Activated CD4-positive, CD25-positive, alpha-beta regulatory T cell treated with anti-CD3 and anti-CD28 coated beads, Interleukin-2, amount 50 U/mL, for 24 hours (primary cell): ENCODE results near the gene PTPRN2.
"Not testable (repeated sequence)": the region's sequence is repeated elsewhere in the genome, so short reads cannot be mapped to it uniquely, and the experiment has no call there.

Experiments used
- ATAC-seq, 2 donors: fragments of 150-1000 bp; cut with Tn5 transposase; one replicate each; pipeline ENCODE4 v1.10.0; 2021; ENCODE audit warnings: mild to moderate bottlenecking in 1 of 2, moderate library complexity in 1 of 2

PTPRN2 gene

DNA sequence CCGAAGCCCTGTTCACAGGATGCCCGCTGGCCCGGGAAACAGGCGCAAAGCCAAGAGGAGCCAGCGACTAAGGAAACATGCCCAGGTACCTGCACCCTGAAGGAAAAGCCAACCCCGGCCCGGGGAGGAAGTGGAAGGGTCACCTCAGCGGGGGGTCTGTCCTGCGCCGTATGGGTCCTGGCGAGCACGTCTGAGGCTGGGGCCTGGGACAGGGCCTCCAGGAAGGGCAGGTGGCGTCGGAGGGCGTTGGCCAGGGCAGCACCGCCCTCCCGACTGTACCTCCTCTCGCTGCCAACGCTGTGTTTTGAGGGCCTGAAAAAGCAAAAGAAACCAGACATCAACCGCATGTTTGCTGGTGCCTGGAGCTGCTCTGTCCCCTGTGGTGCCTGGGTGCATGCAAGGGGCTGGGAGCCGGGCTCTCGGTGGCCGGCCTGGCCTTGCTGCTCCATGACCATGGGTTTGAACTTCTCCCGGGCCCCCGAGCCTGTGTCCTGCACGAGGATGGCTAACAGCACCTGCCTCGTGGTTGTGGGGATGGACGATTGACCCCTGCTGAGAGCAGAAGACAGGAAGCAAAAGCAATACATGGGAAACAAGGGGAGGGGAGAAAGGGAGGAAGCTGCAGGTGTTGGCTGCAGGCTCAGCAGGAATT, 395.3 kb downstream of the PTPRN2 start:
- no peak for ATAC-seq

DNA sequence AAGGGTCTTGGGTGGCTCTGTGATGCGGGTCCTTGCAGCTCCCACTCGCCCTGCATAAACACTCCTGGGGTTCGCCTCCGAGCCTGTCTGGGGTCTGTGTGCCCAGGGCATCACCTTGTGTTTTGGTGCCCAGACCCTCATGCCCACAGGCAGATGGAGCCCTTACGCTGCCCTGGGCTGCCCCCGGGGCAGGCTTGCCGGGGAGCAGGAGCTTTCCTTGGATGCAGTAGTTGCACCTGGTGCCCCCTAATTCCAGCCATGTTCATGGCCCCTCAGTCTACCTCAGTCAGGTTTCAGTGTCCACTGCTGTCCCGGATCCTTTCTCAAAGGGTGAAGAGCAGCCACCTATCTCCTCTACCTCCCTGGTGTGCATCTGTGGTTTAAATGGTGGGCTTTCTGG, 396.0 kb downstream of the PTPRN2 start:
- ATAC-seq: no peak

DNA sequence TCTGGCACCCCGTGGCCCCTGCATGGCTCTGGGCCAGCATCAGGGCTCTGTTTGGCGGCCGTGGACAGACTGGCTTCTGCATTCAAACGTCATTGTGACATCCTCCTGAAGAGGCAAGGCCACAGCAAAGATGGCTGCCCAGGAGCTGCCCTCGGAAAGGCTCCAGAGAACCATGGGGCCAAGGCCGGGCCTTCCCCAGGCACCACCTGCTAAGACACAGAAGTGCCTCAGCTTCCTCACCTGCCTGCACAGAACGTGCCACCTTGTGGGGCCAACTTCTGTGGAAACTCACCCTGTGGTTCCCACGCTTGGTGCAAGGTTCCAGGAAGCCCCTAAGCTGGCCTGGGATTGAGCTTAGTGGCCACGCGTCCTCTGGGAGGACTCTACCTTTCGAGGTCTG, 396.9 kb downstream of the PTPRN2 start:
- no peak for ATAC-seq

DNA sequence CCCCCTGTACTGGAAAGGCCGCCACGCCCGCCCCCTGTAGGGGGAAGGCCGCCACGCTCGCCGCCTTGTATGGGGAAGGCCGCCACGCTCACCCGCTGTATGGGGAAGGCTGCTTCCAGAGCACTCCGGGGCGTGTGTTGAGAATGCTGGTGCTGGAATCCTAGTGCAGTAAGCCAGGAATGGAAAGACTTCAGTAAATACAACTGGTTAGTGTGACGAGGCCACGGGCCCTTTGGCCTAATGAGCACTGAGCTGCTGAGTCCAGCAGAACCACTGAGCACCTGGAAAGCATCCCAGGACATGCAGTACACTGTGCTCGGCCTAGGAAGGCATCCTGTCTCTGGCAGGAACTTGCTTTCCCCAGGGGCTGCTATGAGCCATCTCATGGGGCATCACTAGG, 398.9 kb downstream of the PTPRN2 start:
- ATAC-seq: no peak

DNA sequence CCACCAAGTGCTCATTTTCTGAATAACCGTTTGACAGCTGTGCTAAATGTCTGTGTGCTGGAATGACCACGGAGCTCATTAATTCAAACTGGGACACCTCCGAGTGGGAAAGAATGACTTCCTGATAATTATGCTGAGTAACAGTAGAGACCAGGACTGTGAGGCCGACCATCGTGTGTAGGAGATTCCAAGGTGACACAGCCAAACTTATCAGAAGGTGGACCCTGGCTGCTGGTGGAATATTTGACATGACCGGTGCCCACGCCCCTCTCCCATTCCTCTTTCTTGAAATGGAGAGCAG, 400.0 kb downstream of the PTPRN2 start:
- ATAC-seq: no peak

DNA sequence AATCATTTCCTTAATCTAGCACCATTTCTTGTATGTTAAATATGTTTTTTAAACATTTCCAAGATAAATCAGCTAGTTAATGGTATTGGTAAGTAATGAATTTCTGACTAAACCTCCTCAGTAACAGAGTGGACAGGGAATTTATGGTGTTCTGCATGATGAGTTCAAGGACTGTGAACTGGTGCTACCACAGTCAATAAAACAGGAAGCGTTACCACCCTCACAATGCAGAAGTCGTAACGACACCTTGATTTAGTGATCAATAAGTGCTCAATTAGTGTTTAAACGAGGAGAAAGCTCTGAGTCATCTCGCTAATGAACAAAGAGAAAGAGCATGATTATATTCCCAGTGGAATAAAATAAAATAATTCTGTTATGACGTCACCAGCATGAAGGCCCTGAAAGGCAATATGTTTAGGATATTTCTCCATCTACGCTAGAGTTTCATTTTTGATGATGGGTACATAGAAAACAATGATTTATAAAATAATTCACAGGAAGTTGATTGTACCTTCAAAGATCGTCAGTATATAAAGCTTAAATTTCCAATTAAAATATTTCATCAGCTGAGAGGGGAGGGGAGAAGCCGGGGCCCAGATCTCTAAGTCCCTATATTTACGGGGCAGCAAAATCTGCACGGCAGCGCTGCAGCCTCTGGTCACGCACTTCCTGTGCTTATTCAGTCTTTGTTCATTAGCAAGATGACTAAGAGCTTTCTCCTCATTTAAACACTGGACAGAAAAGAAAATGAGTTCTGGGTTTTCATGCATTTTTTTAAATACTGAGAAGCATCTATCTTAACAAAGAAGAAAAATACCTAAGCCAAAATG, 400.5 kb downstream of the PTPRN2 start:
- ATAC-seq: no peak

DNA sequence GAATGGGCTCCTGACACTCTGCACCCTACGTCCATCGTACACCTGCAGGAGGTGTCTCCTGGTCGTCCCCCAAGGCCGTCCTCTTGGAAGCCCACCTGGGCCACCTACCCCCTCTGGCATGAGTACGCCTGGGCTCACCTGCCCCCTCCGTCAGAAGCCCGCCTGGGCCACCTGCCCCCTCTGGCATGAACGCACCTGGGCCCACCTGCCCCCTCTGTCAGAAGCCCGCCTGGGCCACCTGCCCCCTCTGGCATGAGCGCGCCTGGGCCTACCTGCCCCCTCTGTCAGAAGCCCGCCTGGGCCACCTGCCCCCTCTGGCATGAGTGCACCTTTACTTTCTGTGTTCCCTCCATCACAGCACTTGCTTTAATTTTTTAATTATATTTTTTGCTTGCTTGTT, 401.2 kb downstream of the PTPRN2 start:
- no peak for ATAC-seq

DNA sequence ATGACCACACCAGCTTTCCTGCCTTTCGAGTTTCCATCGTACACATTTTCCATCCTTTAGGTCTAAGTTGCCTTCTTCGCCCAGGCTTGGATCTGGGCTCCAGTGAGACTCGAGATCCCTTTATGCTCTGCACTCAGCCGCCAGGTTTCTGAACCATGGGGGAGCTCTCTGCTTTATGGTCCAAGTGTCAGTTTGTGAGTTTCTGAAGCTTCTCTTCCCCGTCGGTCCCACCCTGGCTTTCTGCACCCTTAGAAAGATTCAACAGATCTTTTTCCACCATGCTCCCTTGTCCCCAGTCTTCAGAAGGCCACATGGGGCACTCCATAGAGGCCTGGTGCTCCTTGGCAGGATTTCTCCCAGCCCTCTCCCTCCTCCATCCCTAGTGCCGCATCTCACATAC, 402.0 kb downstream of the PTPRN2 start:
- no peak for ATAC-seq

DNA sequence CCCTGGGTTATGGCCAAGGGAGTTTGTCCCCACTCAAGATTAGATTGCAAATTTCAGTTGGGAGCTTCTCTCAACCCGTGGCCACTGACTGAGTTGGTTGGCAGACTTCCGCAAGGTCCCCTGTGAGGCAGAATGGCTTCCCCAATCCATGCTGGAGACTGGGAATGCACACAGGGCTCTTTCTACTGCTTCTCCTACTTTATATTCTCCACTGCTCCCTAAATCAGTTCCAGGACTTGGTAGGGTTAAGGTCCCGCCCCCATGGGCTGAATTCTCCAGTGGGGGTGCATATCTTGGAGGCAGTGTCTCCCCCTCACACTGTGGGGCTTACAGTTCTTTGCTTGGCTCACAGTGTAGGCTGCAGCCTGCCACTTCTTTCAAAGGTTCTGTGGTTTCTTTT, 404.2 kb downstream of the PTPRN2 start:
- ATAC-seq: no peak

DNA sequence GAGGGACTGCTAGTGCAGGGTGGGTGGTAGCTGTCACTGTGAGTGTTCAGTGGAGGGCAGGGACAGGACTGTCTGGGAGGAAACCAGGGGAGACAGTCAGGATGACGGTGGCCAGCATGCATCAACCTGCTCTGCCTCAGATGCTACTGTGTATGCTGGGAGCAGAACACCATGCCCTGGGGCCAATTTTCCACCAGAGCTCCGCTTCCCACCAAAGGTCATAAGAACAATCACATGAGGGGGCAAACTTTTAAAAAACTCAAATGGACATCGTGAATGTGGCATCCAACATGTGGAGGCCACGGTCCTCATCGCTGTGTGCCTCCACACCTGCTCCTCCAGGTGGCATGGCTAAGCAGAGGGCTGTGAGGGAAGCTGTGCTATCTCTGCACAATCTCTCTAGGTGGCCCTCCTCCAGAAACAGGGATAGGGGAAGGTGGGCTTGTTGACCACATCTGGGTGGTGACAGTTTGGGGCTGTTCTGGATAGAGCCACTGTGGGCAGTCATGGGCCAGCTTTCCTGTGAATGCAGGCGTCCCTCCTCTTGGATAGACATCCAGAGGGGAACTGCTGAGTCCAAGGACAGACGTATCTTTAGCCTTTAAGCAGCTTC, 411.0 kb downstream of the PTPRN2 start:
- ATAC-seq: no peak

DNA sequence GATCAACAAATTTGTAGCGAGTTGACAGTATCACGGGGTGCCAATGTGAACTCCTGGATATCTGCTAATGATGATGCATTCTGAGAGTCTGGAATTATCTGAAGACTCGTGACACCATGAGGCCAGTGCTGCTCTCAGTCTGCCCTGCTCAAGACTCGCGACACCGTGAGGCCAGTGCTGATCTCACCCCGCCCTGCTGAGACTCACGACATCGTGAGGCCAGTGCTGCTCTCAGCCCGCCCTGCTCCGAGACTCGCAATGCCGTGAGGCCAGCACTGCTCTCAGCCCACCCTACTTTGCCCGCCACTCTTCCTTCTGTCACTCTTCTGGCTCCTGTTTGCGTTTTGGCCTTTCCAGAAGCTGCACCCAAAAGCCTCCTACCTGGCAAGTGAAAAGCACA, 411.8 kb downstream of the PTPRN2 start:
- ATAC-seq: no peak

DNA sequence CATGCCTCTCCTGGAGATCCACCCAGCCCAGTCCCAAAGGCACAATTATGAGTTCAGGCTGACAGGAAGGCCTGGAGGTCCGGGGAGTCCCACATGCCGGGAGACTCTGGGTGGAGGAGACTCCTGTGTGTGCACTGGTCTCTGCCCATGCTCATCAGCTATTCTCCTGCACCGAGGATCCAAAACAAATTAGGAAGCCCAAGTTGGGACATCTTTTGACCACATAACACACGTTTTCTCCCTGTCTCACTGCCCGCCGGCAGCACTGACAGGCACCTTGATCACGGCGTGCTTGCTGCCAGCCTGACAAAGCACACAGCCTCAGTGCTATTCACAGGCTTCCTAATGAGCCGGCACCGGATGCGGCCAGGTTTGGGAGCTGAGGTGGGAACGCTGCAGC, 412.7 kb downstream of the PTPRN2 start:
- ATAC-seq: no peak

DNA sequence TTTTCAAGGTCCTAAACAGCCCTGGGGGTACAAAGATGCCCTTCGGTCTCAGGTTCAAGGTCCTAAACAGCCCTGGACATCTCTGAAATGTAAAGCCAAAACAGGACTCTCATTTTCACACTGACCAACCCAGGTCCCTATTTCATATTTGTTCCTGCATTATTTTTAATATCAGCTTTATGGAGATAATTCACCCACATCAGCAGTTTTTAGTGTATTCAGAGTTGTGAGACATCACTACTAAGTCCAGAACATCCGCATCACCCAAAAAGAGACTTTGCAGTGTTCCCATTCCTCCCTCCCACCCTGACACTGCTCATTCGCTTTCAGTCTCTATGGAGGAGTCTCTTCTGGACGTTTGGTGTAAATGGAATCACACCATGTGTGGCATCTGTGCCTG, 420.2 kb downstream of the PTPRN2 start:
- no peak for ATAC-seq

DNA sequence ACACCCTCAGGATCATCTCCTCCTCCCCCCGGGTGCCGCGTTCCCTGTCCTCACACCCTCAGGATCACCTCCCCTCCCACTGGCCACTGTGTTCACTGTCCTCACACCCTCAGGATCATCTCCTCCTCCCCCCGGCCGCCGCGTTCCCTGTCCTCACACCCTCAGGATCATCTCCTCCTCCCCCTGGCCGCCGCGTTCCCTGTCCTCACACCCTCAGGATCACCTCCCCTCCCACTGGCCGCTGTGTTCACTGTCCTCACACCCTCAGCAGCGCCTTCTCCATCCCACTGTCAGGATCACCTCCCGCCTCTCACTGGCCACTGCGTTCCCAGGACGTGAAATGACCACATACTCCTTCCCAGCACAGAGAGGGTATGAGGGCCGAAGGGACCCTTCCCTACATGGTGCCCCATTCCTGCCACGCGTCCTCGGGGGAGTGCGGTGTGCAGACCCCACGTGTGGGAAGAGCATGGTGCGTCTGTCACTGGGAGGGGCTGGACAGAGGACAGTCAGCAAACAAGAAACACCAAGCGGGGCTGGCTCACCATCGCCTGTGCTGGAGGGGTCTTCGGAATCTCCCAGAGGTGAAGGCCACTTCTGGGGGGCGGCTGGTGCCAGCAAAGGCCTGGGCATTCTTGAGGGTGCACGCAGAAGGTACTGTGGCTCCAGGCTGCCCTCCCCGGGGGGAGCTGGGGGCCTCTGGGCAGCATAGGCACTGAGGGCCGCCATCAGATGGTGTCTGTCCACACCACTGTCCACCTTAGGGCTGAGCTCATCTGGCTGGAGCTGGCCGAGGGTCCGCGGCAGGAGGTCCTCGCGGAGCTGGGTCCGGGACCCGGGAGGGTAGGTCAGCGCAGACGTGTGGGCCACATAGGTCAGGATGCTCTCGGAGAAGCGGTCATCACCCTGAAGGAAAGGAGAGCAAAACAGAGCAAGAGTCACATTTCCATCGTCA, 421.0 kb downstream of the PTPRN2 start:
- ATAC-seq: no peak

DNA sequence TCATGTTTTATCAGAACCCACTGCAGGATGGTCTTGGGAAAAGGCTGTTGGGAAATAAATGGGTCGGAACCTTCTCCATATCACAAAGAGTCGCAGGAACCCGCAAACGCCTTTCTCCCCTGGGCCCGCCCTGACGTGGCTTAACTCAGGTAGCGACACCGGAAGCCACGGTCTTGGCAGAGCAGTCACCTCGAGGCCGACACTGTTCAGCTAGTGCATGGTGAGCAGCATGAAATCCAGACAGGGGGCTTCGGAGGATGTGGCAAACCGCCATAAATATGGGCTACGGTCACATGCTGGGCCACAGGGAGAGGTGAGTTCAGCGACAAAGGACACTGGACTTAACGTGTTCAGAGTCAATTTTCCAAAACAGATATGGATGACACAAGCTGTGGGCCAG, 421.9 kb downstream of the PTPRN2 start:
- no peak for ATAC-seq

DNA sequence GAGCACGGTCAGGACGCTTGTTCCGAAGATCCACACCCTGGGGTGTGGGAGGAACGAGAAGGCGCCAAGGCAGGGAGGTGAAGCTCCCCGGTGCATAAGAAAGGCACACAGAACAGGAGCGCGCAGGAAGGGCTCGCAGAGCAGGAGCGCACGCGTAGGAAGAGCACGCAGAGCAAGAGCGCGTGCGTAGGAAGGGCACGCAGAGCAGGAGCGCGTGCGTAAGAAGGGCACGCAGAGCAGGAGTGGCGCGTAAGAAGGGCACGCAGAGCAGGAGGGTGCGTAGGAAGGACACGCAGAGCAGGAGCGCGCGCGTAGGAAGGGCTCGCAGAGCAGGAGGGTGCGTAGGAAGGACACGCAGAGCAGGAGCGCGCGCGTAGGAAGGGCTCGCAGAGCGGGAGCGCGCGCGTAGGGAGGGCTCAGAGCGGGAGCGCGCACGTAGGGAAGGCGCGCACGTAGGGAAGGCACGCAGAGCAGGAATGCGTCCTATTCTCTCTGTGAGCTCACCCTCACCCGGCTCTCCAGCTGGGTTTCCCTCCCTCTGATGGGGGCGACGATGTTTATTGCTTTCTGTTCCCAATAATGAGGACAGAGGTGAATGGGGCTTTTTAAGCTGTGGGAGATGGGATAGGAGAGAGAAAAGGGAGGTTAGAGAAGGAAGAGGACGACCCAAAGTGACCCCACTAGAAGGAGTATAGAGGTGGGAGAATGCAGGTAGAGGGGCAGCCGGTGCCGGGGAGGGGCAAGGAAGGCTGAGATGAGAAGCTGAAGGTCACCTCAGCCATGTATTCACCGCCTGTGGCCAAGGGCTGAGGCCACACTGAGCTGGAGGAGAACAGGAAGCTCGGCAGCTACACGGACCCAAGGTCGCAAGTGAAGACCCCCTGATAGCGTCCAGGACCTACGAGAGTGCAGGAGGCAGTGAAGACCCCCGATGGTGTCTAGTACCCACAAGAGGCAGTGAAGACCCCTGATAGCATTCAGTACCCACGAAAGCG, 423.2 kb downstream of the PTPRN2 start:
- no peak for ATAC-seq

DNA sequence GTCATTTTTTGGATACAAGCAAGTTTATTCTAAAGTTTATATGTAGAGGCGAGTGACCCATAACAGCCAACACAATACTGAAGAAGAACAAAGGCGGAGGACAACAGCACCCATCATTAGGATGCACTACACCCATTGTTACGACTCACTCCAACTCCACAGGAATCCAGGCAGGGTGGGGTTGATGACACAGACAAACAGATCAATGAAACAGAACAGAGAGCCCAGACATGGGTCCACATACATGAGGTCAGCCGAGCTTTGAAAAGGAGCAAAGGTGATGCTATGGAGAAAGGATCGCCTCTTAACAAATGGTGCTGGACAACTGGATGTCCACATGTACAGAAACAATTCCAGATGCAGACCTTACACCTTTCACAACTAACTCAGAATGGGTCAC, 426.4 kb downstream of the PTPRN2 start:
- ATAC-seq: no peak

DNA sequence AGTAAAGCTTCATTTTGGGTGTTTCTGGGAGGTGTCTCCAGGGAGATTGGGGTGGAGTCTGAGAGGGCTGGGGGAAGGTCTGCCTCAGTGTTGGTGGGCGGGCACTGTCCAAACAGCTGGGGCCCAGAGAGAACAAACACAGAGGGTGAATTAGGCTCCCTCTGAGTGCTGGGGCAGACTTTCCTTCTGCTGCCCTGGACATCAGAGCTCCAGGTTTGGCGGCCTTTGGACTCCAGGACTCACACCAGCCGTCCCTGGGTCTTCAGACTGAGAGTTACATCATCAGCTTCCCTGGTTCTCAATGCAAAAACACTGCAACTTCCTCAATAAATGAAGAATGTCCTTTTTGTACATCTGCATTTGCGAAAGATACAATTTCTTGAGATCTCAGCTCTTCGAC, 427.4 kb downstream of the PTPRN2 start:
- ATAC-seq: no peak

DNA sequence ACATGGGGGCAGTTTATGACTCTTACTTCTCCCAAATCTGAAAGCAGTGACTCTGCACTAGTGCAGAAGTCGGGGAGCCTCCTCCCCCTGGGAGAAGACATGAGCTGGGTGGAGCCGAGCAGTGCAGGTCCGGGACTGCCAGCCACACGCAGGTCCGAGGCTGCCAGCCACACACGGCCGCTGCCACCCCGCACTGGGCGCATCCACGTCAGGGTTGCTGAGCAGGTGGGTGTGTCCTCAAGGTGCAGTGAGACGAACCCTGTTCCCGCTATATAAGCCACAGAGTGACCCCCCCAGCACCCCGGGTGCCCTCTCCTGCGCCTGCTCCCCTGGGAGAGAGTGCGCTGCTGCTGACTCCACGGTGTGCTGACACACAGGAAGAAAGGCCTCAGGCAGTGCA, 430.2 kb downstream of the PTPRN2 start:
- no peak for ATAC-seq

DNA sequence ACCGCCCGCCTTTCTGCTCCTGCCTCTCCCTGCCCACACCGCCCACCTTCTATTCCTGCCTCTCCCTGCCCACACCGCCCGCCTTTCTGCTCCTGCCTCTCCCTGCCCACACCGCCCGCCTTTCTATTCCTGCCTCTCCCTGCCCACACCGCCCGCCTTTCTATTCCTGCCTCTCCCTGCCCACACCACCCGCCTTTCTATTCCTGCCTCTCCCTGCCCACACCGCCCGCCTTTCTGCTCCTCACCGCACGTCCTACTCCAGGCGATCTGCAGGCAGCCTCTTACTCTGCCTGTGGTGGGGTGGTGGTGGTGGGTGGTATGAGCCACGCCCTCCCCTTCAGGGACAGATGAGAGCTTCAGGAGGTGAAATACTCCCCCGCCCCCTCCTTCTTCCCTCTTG, 436.4 kb downstream of the PTPRN2 start:
- not testable (repeated sequence) for ATAC-seq

DNA sequence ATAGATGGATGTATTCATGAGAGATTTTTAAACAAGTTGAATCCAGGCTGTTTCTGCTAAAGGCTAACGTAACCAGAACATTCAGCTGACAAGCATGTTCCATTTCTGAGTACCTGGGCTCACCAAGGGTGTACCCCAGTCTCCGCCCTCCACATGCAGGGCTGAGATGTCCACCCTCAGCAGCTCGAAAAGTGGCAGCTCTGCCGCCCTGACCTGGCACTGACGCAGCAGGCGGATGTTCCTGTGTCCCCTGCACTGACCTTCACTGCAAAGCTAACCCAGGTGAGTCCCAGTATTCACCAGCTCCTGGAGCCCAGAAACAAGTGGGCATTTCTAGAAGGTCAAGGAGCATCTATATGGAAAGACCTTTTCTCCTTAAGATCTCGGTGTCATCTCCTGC, 437.4 kb downstream of the PTPRN2 start:
- no peak for ATAC-seq

DNA sequence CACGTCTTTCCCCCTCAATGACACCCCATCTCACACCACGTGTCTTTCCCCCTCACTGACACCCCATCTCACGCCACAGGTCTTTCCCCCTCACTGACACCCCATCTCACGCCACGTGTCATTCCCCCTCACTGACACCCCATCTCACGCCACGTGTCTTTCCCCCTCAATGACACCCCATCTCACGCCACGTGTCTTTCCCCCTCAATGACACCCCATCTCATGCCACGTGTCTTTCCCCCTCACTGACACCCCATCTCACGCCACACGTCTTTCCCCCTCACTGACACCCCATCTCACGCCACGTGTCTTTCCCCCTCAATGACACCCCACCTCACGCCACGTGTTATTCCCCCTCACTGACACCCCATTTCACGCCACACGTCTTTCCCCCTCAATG, 440.2 kb downstream of the PTPRN2 start:
- not testable (repeated sequence) for ATAC-seq
